Ovary (tissue), 9 donors: ENCODE measurements around the gene SLMAP. TPM values are rescaled to one million over a fixed set of nuclear protein-coding genes. Genes with fewer than 3 reads are reported as not detected.

Source experiments
- DNase-seq, 5 donors: peaks; one replicate each; pipeline ENCODE4 v3.0.0-alpha.2; 2019 to 2020
- H3K27ac ChIP-seq, 2 donors: fragments of 200-600 bp; one replicate each; pipeline versions ENCODE4 v1.5.1 to v1.8.0; 2019 to 2022
- H3K27me3 ChIP-seq: fragments of 200-600 bp; one replicate; pipeline ENCODE4 v1.8.0; 2022
- H3K36me3 ChIP-seq: fragments of 200-600 bp; sonication (generic); one replicate; pipeline ENCODE4 v1.5.1; 2019
- H3K4me1 ChIP-seq: one replicate; pipeline ENCODE4 v1.8.1; 2013; ENCODE audit warnings: mild to moderate bottlenecking, moderate library complexity; ENCODE audit not compliant: insufficient read depth
- H3K4me3 ChIP-seq: fragments of 200-600 bp; sonication (generic); one replicate; pipeline ENCODE4 v1.5.1; 2017
- H3K9me3 ChIP-seq, 2 donors: fragments of 200-600 bp in 1 of 2; sonication (generic) in 1 of 2; one replicate each; pipeline versions ENCODE4 v1.5.1 to v1.8.1; 2013 to 2019; ENCODE audit warnings: mild to moderate bottlenecking in 1 of 2, moderate library complexity in 1 of 2
- CTCF ChIP-seq, 3 donors: fragments of 450-650 bp in 2 of 3; fragments of 200-600 bp in 1 of 3; IDR thresholded peaks; one replicate each; pipeline versions ENCODE4 v1.5.1 to v1.8.0; 2016 to 2022; ENCODE audit warnings: antibody characterized with exemption in 3 of 3, mild to moderate bottlenecking in 1 of 3
- EP300 ChIP-seq: sonication (generic); formaldehyde crosslinking; IDR thresholded peaks from one replicate; pipeline ENCODE4 v1.6.1; 2017; ENCODE audit warnings: antibody characterized with exemption
- POLR2A ChIP-seq: fragments of 450-650 bp; IDR thresholded peaks from one replicate; pipeline ENCODE4 v1.6.1; 2017; ENCODE audit warnings: antibody characterized with exemption, mild to moderate bottlenecking, moderate library complexity
- WGBS, 3 donors: extraction: QIAGEN DNeasy Blood & Tissue Kit in 1 of 3; methylation state at CpG; one replicate each; pipeline versions ENCODE4 v1.1.5 to v1.1.7; 2013 to 2017; 5-methylcytosine and 5-hydroxymethylcytosine counted together
- intact Hi-C, 4 donors: fragments of 100-400 bp; cut with DNase I; formaldehyde crosslinking; loops; one replicate each; pipeline versions ENCODE4 v1.11.0 to v1.15.1; 2022 to 2023
- polyA plus RNA-seq, 2 donors: library from polyadenylated mRNA; stranded (reverse); fragments of 200-250 nt in 1 of 2; fragments of 350-450 nt in 1 of 2; fragmentation: Illumina TruSeq in 1 of 2; extraction: RNeasy Lipid Tissue Mini Kit (QIAGEN cat#74804) in 1 of 2; gene quantifications; one replicate each; pipeline ENCODE4 v1.2.3, GENCODE V29; 2013 to 2014
- total RNA-seq, 7 donors: library from RNA; depleted of rRNA in 2 of 7; stranded (reverse); fragments of >200 nt in 2 of 7; fragmentation: NEBNext Ultra II Directional in 3 of 7; extraction: Animal tissue kit (Norgen Biotek cat#: 25700) in 3 of 7; gene quantifications; one replicate each; pipeline versions ENCODE4 v1.1.0 to v1.2.4, GENCODE V29; 2016 to 2023
- donor health status: DM: no; HTN: no; CAD: no; lungs with moderate emphysema.
- donor health status: DM: no; HTN: no; CAD: no.
- donor health status: Bipolar disorder and iron deficiency.
- donor health status: DM: yes; HTN: yes; CAD: no.
- donor health status: DM: no; HTN: no; CAD: no.
- donor health status: DM: yes; HTN: yes; CAD: no.

The SLMAP gene
- total and polyA plus RNA-seq, 9 donors: 26.3 to 113 (median 73.8) TPM

GRCh38 chr3:57959423-57960173 lies 203.5 kb downstream of the SLMAP start:
- Histone ChIP-seq H3K27ac (no peak overlapping the region), H3K27me3 (no peaks in the 10 kb centered on the region), H3K36me3 (no peaks in the 10 kb centered on the region), H3K4me3 (no peak overlapping the region), H3K9me3 (no peaks in the 10 kb centered on the region), H3K4me1 (peaks cover 7% of the 10 kb centered on the region)
- intact Hi-C loops: no loop called here
- peak in 2 of 5 donors; percentile 29 to 54 for DNase-seq
- WGBS, 3 donors: 27 to 48% (median 37%) methylated on average over 19 of the region's 19 CpGs
- no peak for TF ChIP-seq POLR2A
- TF ChIP-seq EP300: no peak
- TF ChIP-seq CTCF (IDR thresholded peaks at IDR 0.05): no peak

DNA sequence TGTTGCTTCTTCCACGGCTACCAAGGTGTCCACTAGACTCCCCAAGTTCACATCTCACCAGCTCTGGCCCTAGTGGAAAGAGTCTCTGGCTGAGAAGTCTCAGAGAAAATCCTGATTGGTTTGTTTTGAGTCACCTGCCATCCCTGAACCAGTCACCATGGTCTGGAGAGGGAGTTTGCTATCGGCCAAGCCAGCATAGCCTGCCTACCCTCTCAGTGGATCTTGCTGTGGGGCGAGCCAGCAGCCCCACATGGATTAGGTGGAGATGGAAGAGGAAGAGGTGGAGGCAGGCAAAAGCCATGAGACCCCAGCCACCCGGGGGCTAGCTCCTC lies 204.0 kb downstream of the SLMAP start:
- H3K4me3 ChIP-seq: no peak overlapping the region
- WGBS, 3 donors: 64 to 67% (median 64%) methylated on average over 4 of the region's 4 CpGs
- intact Hi-C loops: no loop called here
- DNase-seq: no peak
- H3K27me3 ChIP-seq: no peaks in the 10 kb centered on the region
- H3K27ac ChIP-seq: no peak overlapping the region
- no peaks in the 10 kb centered on the region for H3K36me3 ChIP-seq
- H3K9me3 ChIP-seq: no peaks in the 10 kb centered on the region
- TF ChIP-seq CTCF (IDR thresholded peaks at IDR 0.05) (no peak), POLR2A (no peak), EP300 (no peak)
- H3K4me1 ChIP-seq: peaks cover 7% of the 10 kb centered on the region

DNA sequence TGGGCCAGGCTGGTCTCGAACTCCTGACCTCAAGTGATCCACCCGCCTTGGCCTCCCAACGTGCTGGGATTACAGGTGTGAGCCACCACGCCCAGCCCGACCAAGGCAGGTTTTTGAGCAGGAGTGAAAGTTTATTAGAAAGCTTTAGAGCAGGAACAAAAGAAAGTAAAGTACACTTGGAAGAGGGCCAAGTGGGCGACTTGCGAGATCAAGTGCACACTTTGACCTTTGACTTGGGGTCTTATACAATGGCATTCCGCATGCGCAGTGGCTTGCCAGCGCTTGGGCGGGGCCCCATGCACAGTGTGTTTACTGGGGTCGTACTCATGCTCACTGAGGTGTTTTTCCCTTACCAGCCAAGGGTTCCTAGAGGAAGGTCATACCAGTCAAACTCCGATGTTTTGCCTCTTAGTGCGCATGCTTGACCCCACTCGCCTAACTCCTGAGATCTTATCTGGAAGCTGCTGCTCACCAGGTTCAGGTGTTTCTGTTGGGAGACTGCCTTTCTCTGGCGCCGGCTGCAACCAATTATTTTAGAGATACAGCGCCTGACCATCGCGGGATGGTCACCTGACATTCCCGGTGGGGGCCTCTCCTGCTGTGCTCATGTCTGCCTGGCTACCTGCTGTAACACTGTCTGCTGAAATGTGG lies 205.2 kb downstream of the SLMAP start:
- H3K27ac ChIP-seq: no peak overlapping the region
- peaks cover 7% of the 10 kb centered on the region for H3K4me1 ChIP-seq
- H3K4me3 ChIP-seq: no peak overlapping the region
- intact Hi-C loops: no loop called here
- no peaks in the 10 kb centered on the region for H3K36me3 ChIP-seq
- DNase-seq: no peak
- H3K27me3 ChIP-seq: no peaks in the 10 kb centered on the region
- TF ChIP-seq EP300: no peak
- TF ChIP-seq POLR2A: no peak
- no peak for TF ChIP-seq CTCF (IDR thresholded peaks at IDR 0.05)
- WGBS, 3 donors: 82 to 85% (median 84%) methylated on average over 21 of the region's 21 CpGs
- H3K9me3 ChIP-seq: no peaks in the 10 kb centered on the region

DNA sequence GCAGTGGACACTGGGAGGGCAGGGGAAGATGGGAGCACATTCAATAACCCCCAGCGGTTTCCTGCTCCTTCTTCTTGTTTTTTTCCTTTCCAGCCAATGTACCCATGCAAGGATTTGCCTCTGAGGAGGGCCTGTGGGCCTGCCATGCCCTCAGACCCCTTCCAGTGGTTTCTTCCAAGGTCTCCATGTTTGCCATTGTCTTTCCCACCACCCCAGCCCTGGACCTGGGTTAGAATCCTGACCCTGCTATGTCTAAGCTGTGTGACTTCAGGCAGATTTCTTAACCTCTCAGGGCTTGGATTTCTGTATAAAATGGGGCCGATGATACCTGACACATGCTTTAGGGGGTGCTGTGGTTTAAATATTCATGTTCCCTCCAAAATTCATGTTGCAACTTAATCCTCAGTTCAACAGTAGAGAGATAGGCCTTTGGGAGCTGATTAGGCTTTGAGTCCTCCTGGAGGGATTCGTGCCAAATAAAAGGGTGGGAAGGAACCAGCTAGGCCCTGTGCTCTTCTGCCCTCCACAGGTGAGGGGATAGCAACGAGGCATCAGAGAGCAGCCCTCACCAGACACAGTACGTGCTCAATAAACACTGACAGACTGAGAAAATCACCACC lies 205.8 kb downstream of the SLMAP start:
- H3K27me3 ChIP-seq: no peaks in the 10 kb centered on the region
- no peaks in the 10 kb centered on the region for H3K36me3 ChIP-seq
- H3K9me3 ChIP-seq: no peaks in the 10 kb centered on the region
- no peak overlapping the region for H3K27ac ChIP-seq
- peaks cover 7% of the 10 kb centered on the region for H3K4me1 ChIP-seq
- TF ChIP-seq EP300 (no peak), CTCF (IDR thresholded peaks at IDR 0.05) (no peak), POLR2A (no peak)
- WGBS, 3 donors: 77 to 87% (median 85%) methylated on average over 5 of the region's 5 CpGs
- intact Hi-C loops: no loop called here
- H3K4me3 ChIP-seq: no peak overlapping the region
- no peak for DNase-seq
